GM21447 (cell line): ENCODE data around the gene TRIM25.

Experiments
- ATAC-seq: cut with Tn5 transposase; IDR thresholded peaks from one replicate; pipeline ENCODE4 v1.9.1; 2021; ENCODE audit not compliant: unreplicated experiment

The TRIM25 gene

GRCh38 chr17:56868716-56869115, 45.1 kb downstream of the TRIM25 start:
- no peak for ATAC-seq

GRCh38 chr17:56867948-56868376, 45.9 kb downstream of the TRIM25 start:
- no peak for ATAC-seq

- ATAC-seq = no peak
Measured at GRCh38 chr17:56866496-56866895, 47.4 kb downstream of the TRIM25 start.

GRCh38 chr17:56866076-56866475, 47.8 kb downstream of the TRIM25 start:
- ATAC-seq = no peak

- no peak for ATAC-seq
Measured at GRCh38 chr17:56863974-56864373, 49.9 kb downstream of the TRIM25 start.

- ATAC-seq = no peak
Measured at GRCh38 chr17:56861899-56862298, 52.0 kb downstream of the TRIM25 start.

- no peak for ATAC-seq
Measured at GRCh38 chr17:56851008-56851407, 62.8 kb downstream of the TRIM25 start.

- ATAC-seq = no peak
Measured at GRCh38 chr17:56850591-56850990, 63.3 kb downstream of the TRIM25 start.

GRCh38 chr17:56849131-56849530, 64.7 kb downstream of the TRIM25 start:
- no peak for ATAC-seq

- ATAC-seq = no peak
Measured at GRCh38 chr17:56847106-56847505, 66.7 kb downstream of the TRIM25 start.

GRCh38 chr17:56845934-56846333, 67.9 kb downstream of the TRIM25 start:
- ATAC-seq = no peak

GRCh38 chr17:56842577-56842976, 71.3 kb downstream of the TRIM25 start:
- no peak for ATAC-seq

GRCh38 chr17:56838687-56839086, 75.2 kb downstream of the TRIM25 start:
- no peak for ATAC-seq
